ENCODE measurements around the gene RBM28.

GRCh38 chr7:128353189-128353588 is 9.5 kb upstream of the RBM28 start:
- TF ChIP-seq BCL11A (tag by site-specific recombination; IDR thresholded peaks at IDR 0.05; ENCODE audit: low read depth) (no peak), ZNF366 (tag by site-specific recombination; conservative IDR thresholded peaks at IDR 0.05) (no peak), ZNF24 (tag by site-specific recombination; IDR thresholded peaks at IDR 0.05) (no peak), REST (tag by site-specific recombination; IDR thresholded peaks at IDR 0.05) (no peak), ZNF449 (tag by site-specific recombination; IDR thresholded peaks at IDR 0.05) (no peak), PATZ1 (tag by site-specific recombination; IDR thresholded peaks at IDR 0.05) (no peak)

Measured in HEK293 (cell line).